Transverse colon (tissue), 4 donors: ENCODE measurements around the gene KIF26A.

Experiments used
- POLR2AphosphoS5 ChIP-seq, 3 donors: sonication (generic); formaldehyde crosslinking; IDR thresholded peaks; one replicate each; pipeline ENCODE4 v1.6.1; 2016; ENCODE audit warnings: antibody characterized with exemption in 3 of 3
- TF ChIP-seq, protein P1 (sequence below), 5 experiments: fragments of 200-600 bp in 3 of 5; fragments of 450-650 bp in 2 of 5; sonication (generic) in 3 of 5; IDR thresholded peaks; 1 replicate in 2 of 5; 2 replicates in 3 of 5; pipeline ENCODE4 v1.5.1; 2016 to 2017; ENCODE audit warnings: antibody characterized with exemption in 5 of 5, inconsistent platforms in 3 of 5, mild to moderate bottlenecking in 2 of 5, moderate library complexity in 1 of 5

DNA sequence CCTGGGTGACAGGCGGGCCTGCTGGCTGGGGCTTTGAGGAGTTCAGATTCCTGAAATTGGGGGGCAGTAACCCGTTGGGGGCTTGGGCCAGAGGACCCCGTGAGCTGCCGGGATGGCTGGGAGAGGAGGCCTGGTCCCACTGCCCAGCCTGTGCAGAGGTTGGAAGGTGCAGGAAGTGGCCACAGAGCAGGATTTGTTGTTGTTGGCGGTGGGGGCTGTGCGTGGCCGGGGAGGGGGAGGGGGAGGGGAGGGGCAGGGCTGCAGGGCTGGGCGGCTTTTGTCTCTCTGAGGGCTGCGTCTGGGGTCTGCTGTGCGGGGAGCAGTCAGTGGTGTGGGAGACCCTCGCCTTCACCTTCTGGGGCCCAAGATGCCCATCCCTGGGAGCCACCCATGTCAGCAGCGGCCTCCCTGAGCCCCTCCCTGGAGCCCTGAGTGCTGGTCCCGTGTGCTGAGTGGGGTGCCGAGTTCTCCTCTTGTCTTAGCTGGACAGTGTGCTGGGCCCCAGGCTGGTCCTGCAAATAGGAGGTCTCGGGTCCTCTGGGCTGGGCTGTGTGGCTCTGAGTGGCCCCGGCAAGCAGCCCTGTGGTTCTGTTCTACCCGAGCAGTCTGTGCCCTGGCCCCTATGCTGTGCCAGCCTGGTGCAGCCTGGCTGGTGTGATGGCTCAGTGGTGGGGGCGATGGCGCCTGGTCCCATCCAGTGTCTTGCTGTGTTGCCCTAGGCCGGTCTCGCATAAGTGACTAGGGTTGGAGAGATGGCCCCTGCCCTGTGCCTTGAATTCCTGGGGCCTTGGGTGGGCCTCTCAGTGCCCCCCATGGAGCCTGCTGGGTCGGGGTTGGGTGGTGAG, 10.3 kb downstream of the KIF26A start:
- TF ChIP-seq, protein P1, sequence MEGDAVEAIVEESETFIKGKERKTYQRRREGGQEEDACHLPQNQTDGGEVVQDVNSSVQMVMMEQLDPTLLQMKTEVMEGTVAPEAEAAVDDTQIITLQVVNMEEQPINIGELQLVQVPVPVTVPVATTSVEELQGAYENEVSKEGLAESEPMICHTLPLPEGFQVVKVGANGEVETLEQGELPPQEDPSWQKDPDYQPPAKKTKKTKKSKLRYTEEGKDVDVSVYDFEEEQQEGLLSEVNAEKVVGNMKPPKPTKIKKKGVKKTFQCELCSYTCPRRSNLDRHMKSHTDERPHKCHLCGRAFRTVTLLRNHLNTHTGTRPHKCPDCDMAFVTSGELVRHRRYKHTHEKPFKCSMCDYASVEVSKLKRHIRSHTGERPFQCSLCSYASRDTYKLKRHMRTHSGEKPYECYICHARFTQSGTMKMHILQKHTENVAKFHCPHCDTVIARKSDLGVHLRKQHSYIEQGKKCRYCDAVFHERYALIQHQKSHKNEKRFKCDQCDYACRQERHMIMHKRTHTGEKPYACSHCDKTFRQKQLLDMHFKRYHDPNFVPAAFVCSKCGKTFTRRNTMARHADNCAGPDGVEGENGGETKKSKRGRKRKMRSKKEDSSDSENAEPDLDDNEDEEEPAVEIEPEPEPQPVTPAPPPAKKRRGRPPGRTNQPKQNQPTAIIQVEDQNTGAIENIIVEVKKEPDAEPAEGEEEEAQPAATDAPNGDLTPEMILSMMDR (IDR thresholded peaks at IDR 0.05): no peak
- no peak for TF ChIP-seq POLR2AphosphoS5 (IDR thresholded peaks at IDR 0.05)
